Measurements from ENCODE around the gene CFAP74. TPM values are rescaled to one million over a fixed set of nuclear protein-coding genes. Genes with fewer than 3 reads are reported as not detected.

Gene CFAP74
- total RNA-seq, 2 donors from 2014 or later: not detected

DNA sequence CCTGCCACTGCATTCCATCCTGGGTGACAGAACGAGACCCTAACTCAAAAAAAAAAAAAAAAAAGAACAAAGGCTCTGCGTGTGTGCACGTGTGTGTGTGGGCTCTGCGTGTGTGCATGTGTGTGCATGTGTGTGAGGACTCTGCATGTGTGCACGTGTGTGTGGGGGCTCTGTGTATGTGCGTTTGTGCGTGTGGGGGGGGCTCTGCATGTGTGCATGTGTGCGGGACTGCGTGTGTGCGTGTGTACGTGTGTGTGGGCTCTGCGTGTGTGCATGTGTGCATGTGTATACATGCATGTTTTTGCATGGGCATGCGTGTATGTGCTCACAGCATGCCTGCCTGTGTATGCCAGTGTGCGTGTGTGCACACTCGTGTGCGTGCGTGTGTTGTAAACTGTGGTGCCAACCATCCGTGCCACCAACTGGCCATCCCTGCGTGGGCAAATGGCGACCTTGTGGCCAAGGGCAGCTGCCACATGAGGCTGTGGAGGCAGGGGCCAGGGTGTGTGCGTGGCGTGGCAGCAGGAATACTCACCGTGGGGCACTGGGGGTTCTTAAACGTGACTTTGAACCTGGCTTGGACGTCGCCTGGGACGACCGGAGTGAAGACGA lies 57.7 kb downstream of the CFAP74 start:
- no peaks in the 10 kb centered on the region for H3K9me3 ChIP-seq
- TF ChIP-seq, protein P1, sequence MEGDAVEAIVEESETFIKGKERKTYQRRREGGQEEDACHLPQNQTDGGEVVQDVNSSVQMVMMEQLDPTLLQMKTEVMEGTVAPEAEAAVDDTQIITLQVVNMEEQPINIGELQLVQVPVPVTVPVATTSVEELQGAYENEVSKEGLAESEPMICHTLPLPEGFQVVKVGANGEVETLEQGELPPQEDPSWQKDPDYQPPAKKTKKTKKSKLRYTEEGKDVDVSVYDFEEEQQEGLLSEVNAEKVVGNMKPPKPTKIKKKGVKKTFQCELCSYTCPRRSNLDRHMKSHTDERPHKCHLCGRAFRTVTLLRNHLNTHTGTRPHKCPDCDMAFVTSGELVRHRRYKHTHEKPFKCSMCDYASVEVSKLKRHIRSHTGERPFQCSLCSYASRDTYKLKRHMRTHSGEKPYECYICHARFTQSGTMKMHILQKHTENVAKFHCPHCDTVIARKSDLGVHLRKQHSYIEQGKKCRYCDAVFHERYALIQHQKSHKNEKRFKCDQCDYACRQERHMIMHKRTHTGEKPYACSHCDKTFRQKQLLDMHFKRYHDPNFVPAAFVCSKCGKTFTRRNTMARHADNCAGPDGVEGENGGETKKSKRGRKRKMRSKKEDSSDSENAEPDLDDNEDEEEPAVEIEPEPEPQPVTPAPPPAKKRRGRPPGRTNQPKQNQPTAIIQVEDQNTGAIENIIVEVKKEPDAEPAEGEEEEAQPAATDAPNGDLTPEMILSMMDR (IDR thresholded peaks at IDR 0.05): no peak
- no peak for DNase-seq (ENCODE audit: low spot score)
- no peaks in the 10 kb centered on the region for H3K36me3 ChIP-seq
- ATAC-seq (ENCODE audit: insufficient number of reproducible peaks, low FRiP score, low read depth): no peak
- no peaks in the 10 kb centered on the region for H3K27me3 ChIP-seq (replicated peaks; ENCODE audit: insufficient read depth)
- no peak overlapping the region for H3K4me3 ChIP-seq
- no peak overlapping the region for H3K27ac ChIP-seq
- H3K4me1 ChIP-seq (ENCODE audit: control insufficient read depth in 1 of 2, low read depth in 2 of 2): peaks cover 0 to 7% of the 10 kb centered on the region in 2 donors

DNA sequence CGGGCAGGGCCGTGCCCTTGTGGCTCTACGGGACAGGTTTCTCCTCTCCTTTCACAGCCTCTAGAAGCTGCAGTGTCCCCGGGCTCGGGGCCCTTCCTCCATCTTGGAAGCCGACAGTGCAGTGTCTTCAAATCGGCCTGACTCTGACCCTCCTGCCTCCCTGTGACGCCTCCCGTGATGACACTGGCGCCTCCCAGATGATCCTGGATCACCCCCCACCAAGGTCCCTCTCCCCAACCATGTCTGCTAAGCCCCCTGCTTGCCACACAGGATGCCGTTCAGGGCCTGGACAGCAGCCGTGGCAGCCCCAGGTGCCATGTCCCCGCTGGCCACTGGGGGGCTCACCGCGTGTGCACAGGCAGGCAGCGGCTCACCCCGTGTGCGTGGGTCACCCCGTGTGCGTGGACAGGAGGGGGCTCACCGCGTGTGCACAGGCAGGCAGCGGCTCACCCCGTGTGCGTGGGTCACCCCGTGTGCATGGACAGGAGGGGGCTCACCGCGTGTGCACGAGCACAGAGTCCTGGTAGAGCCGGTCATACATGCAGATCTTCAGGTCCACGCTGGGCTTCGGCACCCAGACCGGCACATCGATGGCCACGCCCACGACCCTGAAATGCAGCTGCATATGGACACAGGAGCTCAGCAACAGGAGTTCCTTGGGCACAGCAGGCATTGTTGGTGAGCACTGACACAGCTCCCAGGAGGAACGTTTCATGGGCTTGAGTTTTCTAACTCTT lies 59.6 kb downstream of the CFAP74 start:
- H3K4me3 ChIP-seq: peak overlapping the region; percentile 29
- H3K27me3 ChIP-seq (replicated peaks; ENCODE audit: insufficient read depth): no peaks in the 10 kb centered on the region

DNA sequence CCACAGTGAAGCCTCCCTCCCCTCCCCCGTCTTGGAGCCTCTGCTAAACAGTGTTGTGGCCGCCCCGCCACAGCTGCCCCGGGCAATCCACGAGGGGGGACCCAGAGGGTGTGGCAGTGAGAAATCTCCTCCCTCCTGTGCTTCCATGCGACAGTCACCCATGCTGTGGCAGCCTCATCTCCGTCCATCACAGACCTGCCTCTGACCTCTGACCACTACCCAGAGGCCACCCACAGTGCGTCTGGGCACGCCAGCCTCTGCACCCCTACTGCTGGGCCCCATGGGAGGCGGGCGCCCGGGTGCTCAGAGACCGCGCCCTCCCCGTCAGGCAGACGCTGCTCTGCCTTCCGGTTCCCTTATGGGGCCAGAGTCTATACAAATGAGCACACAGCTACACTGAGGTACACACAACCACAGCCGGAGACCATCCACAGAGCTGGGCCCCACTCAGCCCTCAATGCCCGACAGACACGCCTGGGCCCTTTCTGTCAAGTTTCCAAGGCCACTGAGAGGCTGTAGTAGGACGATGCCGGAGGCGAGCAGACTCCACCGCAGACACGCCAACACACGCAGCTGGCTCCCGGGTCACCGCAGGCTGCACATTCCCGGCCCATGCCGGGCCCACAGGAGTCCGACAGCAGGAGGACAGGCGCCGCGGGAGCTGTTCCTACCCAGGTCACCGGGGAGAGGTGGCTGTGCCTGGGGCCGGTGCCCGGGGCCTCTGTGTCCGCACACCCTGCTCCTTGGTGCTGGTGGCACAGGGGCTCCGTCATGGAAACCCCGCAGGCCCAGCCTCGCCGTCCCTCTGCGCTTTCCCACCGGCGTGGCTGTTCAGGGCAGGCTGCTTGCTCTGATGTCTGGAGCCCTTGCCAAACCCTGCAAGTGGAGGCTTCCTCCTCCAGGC lies 60.6 kb downstream of the CFAP74 start:
- H3K27ac ChIP-seq: no peak overlapping the region
- H3K4me1 ChIP-seq (ENCODE audit: control insufficient read depth in 1 of 2, low read depth in 2 of 2): peaks cover 0 to 7% of the 10 kb centered on the region in 2 donors
- TF ChIP-seq, protein P1 (IDR thresholded peaks at IDR 0.05): no peak
- no peak overlapping the region for H3K4me3 ChIP-seq
- H3K36me3 ChIP-seq: no peaks in the 10 kb centered on the region
- no peaks in the 10 kb centered on the region for H3K9me3 ChIP-seq
- DNase-seq (ENCODE audit: low spot score) (no peak), ATAC-seq (ENCODE audit: insufficient number of reproducible peaks, low FRiP score, low read depth) (no peak)
- H3K27me3 ChIP-seq (replicated peaks; ENCODE audit: insufficient read depth): no peaks in the 10 kb centered on the region

More for the DNA sequence above, 59.6 kb downstream of the CFAP74 start:
- DNase-seq (ENCODE audit: low spot score) (no peak), ATAC-seq (ENCODE audit: insufficient number of reproducible peaks, low FRiP score, low read depth) (no peak)
- TF ChIP-seq, protein P1 (IDR thresholded peaks at IDR 0.05): peak; percentile 87
- peaks cover 0 to 7% of the 10 kb centered on the region in 2 donors for H3K4me1 ChIP-seq (ENCODE audit: control insufficient read depth in 1 of 2, low read depth in 2 of 2)
- no peak overlapping the region for H3K27ac ChIP-seq
- H3K36me3 ChIP-seq: no peaks in the 10 kb centered on the region
- H3K9me3 ChIP-seq: no peaks in the 10 kb centered on the region

DNA sequence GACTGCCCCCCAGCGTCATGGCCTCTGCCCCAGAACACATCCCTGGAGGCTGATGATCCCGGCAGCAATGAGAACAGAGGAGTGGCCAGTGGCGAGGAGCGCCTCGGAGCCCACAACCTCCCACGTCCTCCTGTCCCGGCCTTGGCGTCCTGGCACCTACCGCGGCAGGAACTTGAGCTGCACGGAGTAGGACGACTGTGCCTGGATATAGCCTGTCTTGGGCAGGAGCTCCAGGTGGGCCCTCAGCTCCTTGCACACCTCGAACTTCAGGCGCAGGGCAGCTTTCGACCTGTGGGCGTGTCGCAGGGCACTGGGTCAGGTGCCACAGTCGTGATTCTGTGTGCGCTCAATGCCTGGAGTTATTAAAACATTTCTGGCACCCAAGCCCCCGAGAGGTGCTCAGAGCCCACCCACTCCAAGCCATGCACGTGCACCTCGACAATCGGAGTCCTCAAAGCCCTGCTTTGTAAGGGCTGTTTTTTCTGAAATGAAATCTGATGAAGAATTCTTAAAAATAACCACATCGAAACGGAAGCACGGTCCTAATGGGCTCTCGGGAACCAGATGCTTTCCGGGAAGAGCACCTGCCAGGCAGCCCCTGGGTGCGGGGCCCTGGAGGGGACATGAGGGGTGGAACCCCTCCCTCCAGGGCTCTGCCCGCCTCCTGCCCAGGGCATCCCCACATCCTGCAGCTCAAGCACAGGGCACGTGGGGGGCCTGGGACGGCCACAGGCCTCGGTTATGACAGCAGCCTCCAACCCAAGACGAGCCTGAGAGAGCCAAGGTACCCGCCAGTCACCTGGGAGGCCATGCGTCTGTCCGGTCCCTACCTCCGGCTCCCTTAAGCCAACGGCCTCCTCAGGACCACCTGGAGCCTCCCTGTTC lies 61.5 kb downstream of the CFAP74 start:
- Histone ChIP-seq H3K9me3 (no peaks in the 10 kb centered on the region), H3K36me3 (no peaks in the 10 kb centered on the region), H3K4me3 (no peak overlapping the region), H3K27me3 (replicated peaks; ENCODE audit: insufficient read depth) (no peaks in the 10 kb centered on the region), H3K4me1 (ENCODE audit: control insufficient read depth in 1 of 2, low read depth in 2 of 2) (peaks cover 0 to 7% of the 10 kb centered on the region in 2 donors), H3K27ac (no peak overlapping the region)
- ATAC-seq (ENCODE audit: insufficient number of reproducible peaks, low FRiP score, low read depth) (no peak), DNase-seq (ENCODE audit: low spot score) (no peak)
- TF ChIP-seq, protein P1 (IDR thresholded peaks at IDR 0.05): no peak

Measured in thoracic aorta (tissue), 2 donors.